GM21737 (cell line): ENCODE data around the gene TFEC.
"Not testable (repeated sequence)": the region's sequence is repeated elsewhere in the genome, so short reads cannot be mapped to it uniquely, and the experiment has no call there.

Source experiments
- ATAC-seq: cut with Tn5 transposase; IDR thresholded peaks from one replicate; pipeline ENCODE4 v1.9.1; 2021; ENCODE audit warnings: mild to moderate bottlenecking, moderate library complexity; ENCODE audit not compliant: unreplicated experiment

TFEC gene, protein sequence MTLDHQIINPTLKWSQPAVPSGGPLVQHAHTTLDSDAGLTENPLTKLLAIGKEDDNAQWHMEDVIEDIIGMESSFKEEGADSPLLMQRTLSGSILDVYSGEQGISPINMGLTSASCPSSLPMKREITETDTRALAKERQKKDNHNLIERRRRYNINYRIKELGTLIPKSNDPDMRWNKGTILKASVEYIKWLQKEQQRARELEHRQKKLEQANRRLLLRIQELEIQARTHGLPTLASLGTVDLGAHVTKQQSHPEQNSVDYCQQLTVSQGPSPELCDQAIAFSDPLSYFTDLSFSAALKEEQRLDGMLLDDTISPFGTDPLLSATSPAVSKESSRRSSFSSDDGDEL

DNA sequence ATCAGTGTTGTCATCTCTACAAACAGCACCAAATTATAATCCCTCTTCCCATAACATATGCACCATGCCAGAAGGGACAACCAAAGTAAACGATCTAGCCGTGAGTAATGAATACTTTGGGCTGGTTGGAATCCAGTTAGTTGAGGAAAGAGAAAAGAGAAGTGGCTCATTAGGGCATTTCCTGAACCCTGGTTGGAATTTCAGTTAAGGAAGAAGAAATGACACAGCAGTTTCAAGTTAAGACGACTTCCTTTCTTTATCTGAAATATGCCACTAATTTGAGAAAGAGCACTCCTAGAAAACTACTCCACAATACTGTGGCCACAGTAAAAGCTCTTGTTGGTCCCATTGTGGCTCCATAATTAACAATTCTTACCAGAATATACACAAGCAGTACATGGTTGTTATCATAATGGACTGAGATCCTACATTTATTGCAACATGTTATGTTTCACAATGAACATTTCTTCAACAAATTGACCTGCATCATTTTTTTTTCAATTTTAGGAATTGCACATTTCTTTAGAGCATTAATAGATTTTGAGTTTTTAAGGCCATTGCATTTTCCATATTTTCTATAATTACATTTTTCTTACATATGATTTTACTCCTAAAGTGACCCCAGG, at the start of gene TFEC:
Gene TFEC, minus strand, starts transcription at position 113 of the 626 bp plus-strand sequence. CDS start 46,322 bp downstream, outside the sequence.
- no peak for ATAC-seq

DNA sequence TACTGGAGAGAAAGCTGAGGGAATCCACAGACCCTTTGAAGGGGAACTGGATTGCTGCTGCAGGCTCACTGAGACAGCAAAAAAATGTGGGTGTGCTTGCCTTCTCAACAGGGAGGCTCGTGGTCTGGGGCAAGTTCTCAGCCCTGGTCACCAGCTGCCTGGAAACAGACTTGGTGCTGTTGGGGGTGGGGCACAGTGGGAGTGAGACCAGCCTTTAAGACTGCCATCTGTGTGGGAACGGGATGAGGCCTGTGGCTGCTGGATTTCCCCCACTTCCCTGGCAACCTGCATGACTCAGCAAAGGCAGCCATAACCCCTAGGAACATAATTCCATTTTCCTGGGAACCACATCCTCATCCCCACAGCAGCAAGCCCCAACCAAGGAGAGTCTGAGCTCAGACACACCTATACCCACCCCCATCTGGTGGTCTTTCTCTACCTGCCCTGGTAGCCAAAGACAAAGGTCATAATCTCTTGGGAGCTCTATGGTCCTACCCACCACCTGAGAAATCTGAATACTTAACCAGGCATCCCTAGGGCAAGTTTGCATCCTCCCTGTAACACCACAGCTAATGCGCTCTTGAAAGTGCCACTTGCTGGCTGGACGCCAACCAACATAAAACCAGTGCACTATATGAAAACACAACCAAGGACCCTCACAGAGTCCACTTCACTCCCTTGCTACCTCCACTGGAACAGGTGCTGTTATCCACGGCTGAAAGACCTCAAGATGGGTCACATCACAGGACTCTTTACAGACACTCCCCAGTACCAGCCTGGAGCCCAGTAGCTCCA, 45.0 kb upstream of the TFEC start:
- ATAC-seq = no peak

DNA sequence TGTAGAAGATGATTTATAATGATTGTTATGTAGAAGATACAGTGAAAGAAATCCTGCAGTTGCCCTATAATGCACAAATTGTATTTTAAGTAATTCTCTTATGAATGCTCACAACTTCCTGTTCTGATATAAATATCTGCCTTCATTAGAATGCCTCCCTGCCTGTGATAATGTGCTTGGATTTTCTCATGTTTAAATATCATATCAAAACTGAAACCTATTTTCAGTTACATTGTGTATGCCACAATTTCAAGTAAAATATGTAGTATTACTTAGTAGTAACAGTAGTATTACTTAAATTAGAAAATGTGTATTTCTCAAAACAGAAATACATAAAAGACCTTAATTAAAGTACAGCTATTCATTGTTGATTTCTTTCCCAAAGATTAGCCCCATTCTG, 41.1 kb upstream of the TFEC start:
- no peak for ATAC-seq

DNA sequence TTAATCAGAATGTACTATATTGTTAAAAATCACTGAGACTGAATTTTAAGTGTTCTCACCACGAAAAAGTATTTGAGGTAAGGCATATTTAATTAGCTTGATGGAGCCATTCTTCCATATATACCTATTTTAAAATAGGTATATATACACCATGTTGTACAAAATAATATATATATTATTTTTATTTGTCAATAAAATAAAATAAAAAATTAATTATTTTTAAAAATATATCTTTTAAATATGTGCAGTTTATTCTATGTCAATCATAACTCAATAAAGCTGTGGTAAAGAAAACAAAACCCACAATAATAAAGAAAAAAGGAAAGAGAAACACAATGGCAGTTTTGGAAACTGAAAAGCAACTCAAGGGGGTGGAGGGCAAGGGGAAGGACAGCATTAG, 33.6 kb upstream of the TFEC start:
- no peak for ATAC-seq

DNA sequence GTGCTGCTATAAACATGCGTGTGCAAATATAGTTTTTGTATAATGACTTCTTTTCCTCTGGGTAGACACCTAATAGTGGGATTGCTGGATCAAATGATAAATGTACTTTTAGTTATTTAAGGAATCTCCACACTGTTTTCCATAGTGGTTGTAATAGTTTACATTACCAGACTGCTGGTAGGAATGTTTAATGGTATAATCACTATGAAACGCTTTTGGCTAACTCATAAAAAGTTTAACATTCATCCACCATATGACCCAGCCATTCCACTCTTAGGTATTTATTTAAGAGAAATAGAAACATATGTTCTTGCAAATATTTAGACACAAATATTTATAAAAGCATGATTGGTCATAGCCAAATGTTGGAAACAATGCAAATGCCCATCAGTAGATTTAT, 32.1 kb upstream of the TFEC start:
- no peak for ATAC-seq

DNA sequence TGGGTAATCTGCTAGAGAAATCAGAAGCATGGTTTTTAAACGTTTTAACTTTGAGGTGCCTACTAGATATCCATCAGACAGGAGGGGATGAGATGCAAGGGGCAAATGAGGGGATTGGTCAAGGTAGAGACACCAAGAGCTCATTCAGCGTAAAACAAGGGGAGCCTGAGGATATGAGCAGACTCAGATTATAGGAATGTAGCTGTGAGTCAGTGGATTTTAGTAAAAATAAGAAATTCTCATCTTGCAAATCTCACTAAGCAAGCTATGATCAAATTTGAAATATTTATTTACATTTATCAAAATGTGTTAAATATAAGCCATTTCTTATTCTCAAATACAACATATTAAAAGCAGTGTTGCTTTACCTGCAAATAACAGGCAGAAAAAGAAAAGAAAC, 21.4 kb upstream of the TFEC start:
- no peak for ATAC-seq

DNA sequence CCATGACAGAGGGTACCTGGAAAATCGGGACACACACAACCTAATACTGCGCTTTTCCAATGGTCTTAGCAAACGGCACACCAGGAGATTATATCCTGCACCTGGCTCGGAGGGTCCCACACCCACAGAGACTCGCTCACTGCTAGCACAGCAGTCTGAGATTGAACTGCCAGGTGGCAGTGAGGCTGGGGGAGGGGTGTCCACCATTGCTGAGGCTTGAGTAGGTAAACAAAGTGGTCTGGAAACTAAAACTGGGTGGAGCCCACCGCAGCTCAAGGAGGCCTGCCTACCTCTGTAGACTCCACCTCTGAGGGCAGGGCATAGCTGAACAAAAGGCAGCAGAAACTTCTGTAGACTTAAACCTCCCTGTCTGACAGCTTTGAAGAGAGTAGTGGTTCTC, 16.7 kb upstream of the TFEC start:
- not testable (repeated sequence) for ATAC-seq

DNA sequence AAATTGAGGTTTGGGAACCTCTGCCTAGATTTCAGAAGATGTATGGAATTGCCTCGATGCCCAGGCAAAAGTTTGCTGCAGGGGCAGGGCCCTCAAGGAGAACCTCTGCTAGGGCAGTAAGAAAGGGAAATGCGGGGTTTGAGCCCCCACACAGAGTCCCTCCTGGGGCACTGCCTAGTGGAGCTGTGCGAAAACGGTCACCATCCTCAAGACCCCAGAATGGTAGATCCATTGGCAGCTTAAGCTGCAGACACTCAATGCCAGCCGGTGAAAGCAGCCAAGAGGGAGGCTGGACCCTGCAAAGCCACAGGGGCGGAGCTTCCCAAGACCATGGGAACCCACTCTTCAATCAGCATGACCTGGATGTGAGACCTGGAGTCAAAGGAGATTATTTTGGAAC, 15.0 kb upstream of the TFEC start:
- no peak for ATAC-seq

DNA sequence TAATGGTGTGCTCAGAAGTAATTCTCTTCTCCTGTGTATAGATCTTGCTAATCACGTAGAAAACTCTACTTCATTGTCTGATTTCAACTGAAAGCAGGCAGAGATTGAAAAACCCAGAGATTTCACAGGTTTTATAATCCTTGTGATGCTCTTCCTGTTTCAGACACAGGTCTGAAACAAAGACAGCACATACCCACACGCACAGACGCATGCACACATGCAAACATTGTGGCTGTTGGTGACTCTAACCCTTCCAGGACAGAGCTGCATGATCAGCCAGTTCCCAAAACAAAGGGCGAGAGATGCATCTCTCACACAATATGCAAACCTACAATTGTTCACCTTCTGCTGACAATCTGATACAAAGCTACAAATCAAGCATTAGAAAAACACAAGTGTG, 11.1 kb upstream of the TFEC start:
- ATAC-seq = peak; percentile 99

DNA sequence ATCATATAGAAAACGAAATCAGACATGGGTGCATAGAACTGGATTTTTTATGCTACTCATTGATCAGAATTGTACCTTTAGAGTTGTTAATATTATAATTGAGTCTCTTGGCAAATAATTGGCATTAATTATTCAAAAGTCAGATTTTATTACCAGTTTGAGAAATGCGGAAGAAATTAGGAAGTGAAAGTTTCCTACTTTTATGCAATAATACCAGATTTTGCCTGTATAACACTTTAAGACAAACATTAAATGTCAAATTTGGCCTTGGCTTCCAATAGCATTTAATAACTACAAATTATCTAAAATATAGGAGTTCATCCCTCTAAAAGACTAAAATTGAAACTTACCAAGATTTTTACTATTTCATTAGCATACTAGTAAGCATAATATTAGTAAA, 6.8 kb upstream of the TFEC start:
- no peak for ATAC-seq

DNA sequence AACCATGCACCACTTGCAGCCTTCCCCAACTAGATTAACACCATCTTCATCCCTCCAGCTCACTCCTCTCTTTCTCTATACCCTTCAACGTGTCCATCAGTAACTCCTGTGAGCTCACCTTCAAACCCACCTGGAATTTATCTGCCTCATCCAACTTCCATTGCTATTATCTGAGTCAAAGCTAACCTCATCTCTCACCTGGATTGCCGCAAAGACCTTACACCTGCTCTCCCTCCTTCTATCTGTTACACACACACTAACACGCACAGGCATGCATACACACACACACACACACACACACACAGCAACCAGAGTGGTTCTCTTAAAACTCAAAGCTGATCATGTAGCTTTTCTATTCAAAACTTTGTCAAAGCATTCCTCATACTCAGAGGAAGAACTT, 3.8 kb upstream of the TFEC start:
- ATAC-seq = no peak

DNA sequence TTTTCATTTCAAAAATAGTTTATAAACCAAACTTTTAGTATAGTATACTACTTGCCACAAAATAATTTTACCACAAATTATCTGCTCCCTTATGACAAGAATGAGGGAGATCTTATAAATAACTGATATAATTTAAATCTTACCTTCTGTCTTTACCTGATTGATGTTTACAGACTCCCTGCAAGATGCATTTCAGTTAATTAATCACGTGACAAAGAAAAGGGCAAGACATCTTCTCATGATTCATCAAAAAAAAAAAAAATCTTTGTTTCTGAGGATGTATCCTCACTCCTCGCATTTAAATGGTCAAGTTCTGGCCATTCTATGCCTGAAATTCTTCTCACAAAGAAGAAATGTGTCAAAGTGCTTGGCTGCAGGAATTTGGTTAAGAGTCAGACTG, 2.3 kb upstream of the TFEC start:
- ATAC-seq = no peak

DNA sequence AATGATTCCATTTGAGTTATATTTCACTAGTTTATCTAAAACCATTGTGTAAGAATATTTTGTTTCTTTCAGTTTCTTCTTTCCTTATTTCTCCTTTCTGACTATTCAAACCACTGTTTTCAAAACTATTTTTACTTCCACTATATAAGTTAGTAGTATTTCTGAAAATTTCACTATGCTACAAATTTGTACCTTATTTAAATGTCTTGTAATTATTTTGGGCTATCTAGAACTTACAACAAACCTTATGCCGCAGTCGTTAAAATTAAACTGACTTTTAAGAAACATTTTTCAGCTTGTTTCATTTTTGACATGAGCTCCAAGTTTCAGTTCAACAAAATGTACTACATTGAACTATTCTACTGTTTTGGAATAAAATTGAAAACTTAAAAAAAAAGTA, 1.8 kb downstream of the TFEC start:
- peak; percentile 67 for ATAC-seq

DNA sequence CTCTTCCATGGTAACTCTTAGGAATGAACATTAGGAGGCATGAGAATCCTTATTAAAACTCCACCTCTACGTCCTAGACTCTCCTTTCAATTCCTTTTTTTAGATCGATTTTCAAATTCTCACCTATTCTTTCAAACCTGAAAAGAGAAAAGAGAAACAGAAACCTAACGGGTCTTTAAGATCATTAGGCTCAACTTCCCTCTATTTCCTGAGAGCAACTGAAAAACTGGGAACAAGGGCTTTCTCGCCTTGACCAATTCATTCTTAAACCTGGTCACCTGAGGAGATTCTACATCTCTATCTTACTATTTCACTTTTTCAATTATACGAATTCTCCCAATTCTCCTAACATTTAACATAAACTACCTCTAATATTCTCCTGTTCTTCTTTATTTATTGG, 2.8 kb downstream of the TFEC start:
- ATAC-seq = no peak

DNA sequence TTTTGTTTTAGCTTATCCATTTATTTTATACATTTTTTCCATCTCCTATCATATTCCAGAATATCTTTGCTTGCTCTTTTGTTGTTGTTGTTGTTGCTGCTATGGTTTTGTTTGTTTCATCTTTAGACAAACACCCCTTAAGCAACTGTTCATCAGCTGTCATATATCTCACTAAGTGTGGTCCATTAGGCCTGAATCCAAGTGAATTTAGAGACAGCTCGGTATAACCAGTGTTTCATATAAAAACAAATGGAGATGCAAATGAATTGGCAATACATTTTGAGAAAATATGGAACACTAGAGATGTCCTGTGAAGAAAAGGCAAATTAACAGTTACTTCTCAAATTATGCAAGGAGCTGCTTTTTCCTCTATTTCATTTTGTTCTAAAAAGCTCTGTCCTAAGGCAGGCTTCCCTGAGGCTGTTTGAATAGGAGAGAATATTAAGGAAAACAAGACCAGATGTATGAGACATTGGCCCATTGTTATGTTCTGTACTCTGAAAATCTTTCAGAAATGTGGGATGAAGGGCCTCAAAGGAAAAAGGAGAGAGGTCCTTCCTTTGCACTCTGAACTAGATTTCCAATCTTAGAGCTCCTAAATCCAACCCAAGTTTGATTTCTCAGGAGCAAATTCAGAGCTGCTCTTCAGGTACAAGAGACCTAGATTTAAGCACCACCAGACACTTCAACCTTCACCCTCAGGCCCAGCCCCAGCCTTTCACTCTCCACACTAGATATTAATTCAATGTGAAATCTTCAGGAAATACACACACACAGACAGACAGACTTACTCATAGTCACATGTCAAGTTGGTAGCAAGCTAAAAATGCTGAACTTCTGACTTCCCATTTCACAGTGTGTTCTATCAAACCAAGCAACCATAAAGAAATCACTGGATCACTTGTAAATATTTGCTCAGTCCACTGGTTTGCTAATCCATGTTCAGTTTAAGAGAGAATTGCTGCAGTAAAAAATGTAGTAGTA, 5.4 kb downstream of the TFEC start:
- no peak for ATAC-seq

DNA sequence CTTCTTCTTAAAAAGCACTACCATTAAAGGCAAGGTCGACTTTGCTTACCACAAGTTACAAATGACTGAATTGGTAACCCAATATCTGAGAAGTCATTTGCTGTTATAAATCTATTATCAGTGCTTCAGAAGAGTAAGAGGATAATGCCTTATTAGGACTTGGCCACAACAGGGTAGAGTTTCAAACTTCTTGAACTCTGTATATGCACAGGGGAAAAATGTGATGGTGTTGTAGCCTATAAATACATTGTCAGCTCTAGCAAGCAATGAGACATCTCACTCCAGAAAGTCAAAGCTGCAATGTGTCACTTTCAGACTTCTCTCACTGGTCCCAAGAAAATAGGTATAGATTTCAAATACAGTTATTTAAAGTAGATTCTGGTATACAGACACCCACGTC, 9.3 kb downstream of the TFEC start:
- no peak for ATAC-seq

DNA sequence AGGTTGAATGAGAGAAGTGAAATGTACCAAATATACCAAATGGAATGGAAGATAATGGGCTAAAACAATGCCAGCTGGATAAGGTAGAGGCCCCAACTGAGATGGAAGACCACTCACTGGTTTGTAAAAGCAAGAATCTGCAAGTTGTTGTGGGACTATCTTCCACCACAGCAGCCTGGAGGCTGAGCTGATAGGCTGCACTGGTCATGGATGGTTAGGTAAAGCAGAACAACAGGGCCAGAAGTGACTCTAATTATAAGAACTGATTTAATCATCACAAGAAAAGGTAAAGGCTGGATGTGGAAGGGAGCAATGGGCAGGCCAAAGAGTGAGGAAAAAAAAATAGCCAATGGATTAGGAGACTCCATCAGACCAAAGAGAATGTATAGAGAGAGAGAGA, 11.8 kb downstream of the TFEC start:
- no peak for ATAC-seq

DNA sequence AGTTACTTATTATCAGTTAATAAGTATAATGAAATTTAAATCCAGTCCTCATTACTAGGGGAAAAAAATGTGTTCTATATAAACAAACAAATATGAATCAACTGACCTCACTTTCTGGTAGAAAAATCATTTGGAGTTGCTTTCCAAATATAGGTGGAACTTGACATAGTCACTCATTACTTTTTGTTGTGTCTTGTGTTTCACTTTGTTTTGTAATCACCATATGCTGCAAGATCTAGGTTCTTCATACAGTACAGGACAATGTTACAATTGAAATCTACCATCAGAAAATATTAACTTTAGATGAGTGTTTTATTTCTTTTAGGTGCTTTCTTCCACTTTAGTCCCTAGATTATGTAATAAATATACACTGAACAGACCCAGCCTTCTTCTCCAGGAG, 16.9 kb downstream of the TFEC start:
- no peak for ATAC-seq

DNA sequence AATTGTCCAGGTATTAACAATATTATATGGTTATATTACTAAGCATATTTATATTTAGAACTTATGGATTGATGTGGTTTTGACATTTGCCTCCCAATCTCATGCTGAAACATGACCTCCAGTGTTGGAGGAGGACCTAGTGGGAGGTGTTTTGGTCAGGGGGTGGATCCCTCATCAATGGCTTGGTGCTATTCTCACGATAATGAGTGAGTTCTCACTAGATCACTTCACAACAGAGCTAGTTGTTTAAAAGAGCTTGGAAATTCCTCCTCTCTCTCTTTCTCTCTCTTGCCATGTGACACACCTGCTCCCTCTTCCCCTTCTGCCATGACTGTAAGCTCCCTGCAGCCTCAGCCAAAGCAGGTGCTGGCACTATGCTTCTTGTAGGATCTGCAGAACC, 19.0 kb downstream of the TFEC start:
- ATAC-seq = no peak

DNA sequence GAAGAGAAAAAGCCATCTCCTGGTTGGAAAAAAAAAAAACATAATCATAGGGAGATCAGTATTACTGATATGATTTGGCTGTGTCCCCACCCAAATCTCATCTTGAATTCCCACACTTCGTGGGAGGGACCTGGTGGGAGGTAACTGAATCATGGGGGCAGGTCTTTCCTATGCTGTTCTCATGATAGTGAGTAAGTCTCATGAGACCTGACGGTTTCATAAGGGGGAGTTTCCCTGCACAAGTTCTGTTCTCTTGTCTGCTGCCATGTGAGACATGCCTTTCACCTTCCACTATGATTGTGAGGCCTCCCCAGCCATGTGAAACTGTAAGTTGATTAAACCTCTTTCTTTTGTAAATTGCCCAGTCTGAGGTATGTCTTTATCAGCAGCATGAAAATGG, 25.8 kb downstream of the TFEC start:
- not testable (repeated sequence) for ATAC-seq

DNA sequence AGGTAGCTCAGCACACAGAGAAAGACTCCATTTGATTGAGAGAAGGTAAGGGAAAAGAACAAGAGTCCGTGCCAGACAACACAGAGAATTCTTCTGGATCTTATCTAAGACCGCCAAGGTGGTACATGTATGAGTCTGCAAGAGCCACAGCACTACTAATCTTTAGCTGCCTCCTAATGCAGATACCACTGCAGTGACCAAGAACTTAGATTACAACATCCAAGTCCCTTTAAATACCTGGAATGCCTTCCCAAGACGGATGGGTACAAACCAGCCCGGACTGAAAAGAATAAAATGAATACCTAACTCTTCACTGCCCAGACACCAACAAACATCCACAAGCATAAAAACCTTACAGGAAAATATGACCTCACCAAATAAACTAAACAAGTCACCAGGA, 33.3 kb downstream of the TFEC start:
- ATAC-seq = no peak
